HG02938 (cell line): Measurements from ENCODE around the gene STXBP1.
"Not testable (repeated sequence)": the region's sequence is repeated elsewhere in the genome, so short reads cannot be mapped to it uniquely, and the experiment has no call there.

Source experiments
- ATAC-seq: cut with Tn5 transposase; IDR thresholded peaks from one replicate; pipeline ENCODE4 v1.9.1; 2021; ENCODE audit warnings: mild to moderate bottlenecking, moderate library complexity; ENCODE audit not compliant: unreplicated experiment

The STXBP1 gene

DNA sequence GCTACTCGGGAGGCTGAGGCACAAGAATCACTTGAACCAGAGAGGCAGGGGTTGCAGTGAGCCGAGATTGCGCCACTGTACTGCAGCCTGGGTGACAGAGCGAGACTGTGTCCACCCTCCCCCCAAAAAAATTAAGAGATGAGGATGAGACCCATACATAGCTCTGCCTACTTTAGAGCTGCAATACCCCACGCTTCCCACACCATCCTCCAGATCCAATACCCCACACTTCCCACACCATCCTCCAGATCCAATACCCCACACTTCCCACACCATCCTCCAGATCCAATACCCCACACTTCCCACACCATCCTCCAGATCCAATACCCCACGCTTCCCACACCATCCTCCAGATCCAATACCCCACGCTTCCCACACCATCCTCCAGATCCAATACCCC, 34.9 kb upstream of the STXBP1 start:
- not testable (repeated sequence) for ATAC-seq

GRCh38 chr9:127578627-127578951, 33.5 kb upstream of the STXBP1 start:
- no peak for ATAC-seq

GRCh38 chr9:127578952-127579853, 32.9 kb upstream of the STXBP1 start:
- ATAC-seq: no peak

- no peak for ATAC-seq
Observed at GRCh38 chr9:127580366-127580765, 31.7 kb upstream of the STXBP1 start.

GRCh38 chr9:127580879-127581475, 31.1 kb upstream of the STXBP1 start:
- ATAC-seq: no peak

GRCh38 chr9:127584474-127584805, 27.6 kb upstream of the STXBP1 start:
- ATAC-seq: not testable (repeated sequence)

GRCh38 chr9:127585161-127585819, 26.8 kb upstream of the STXBP1 start:
- no peak for ATAC-seq

DNA sequence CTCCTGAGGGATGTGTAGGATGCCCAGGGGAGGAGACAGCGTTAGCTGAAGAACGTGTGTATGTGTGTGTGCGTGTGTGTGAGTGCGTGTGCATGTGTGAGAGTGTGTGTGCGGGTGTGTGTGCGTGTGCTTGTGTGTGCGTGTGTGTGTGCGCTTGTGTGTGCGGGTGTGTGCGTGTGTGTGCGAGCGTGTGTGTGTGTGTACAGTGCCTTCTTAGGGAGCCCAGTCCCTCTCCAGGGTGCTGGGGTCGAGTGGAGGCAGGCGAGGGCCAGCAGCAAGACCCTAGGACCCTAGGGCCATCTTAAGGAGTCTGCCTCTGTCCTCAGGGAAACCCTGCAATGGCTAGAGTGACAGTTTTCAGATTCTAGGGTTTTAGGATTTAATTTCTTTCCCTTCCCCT, 26.0 kb upstream of the STXBP1 start:
- ATAC-seq: no peak

DNA sequence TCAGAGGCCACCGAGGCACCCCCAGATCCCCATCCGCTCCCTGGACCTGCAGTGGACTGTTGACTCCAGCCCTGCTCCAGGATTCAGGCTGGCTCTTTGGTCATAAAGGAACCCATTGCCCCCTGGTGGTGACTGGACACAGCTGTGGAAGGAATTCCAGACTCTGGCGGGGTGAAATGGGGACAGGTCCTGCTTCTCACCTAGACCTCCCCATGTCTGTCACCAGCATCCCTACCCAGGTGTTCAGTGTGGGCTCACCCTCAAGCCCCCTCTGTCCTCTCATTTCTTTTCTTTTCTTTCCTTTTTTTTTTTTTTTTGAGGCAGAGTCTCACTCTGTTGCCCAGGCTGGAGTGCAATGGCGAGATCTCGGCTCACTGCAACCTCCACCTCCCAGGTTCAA, 25.5 kb upstream of the STXBP1 start:
- ATAC-seq: no peak

GRCh38 chr9:127587966-127588365, 24.1 kb upstream of the STXBP1 start:
- no peak for ATAC-seq

DNA sequence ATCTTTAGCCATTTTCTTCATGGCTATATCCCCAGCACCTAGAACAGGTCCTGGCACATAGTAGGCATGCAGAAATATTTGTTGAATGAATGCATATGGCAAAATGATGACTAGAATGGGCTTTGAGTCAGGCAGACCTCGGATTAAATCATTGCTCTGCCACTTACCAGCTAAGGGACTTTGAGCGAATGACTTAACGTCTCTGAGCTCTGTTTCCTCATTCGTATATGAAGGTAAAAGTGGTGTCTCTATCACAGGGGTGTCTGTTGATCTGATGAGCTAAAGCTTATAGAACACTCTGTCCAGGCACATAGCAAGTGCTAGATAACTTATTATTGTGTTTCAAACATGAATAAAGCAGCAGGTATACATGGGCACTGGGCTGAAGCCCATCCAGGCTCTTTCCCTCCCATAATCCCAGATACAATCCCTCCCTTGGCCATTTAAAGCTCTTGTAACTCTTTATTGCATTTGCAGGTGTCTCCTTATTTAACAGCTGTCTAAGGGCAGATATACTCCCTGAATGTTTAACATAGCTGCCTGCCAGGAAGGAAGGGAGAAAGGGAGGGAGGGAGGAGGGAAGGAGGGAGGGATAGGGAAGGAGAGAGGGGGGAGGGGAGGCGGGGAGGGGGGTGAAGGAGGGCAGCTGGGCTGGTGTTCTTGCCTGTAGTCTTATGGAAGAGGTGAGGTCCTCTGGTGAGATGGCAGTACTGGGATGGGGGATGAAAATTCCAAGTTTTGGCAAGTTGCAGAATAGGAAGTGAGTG, 23.2 kb upstream of the STXBP1 start:
- ATAC-seq: no peak

- no peak for ATAC-seq
Observed at GRCh38 chr9:127589955-127590370, 22.1 kb upstream of the STXBP1 start.

GRCh38 chr9:127595611-127596010, 16.5 kb upstream of the STXBP1 start:
- no peak for ATAC-seq

DNA sequence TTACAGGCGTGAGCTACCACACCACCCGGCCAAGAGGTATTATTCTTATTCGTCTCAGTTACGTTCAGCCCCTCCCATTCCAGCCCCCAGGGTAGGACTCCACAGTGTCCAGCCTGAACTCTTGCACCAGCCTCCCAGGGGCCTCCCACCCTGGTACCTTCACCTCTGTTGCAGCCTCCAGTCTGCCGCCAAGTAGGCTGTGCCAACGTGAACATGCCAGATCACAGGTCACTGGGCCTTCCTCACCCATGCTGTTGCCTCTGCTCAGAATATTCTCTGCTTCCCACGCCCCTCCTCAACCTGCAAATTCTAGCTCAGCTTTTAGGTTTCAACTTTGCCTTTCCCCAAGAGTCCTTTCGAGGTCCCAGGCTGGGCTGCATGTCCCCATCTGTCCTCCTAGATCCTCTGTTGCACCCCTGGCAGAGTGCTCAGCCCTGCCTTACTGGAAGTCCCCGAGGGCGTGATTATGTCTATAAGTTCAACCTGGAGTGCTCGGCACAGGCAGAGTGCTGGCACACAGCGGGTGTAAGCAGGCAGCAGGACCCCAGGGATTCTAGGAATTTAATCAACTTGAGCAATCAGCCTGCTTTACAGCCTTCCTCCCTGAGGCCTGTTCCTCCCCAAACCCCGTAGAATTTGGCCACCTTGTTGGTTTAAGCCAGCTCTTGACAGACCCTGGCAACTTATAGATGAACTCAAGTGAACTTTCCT, 13.1 kb upstream of the STXBP1 start:
- ATAC-seq: no peak

DNA sequence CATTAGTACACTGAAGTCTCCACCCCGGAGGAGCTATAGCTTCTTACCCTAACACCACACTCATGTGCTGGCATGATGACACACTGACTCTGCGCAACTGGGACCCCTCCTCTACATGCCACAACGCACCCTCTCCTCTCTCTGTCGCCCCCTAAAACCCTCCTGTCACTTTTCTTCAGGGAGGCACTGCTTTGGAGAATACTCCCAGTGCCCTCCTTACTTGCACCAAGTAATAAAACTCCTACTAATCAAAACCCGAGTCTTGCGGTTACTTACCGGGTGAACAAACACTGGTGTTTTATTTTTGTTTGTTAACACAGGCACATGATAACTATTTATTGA, 12.6 kb upstream of the STXBP1 start:
- ATAC-seq: no peak

GRCh38 chr9:127603226-127603625, 8.9 kb upstream of the STXBP1 start:
- no peak for ATAC-seq

DNA sequence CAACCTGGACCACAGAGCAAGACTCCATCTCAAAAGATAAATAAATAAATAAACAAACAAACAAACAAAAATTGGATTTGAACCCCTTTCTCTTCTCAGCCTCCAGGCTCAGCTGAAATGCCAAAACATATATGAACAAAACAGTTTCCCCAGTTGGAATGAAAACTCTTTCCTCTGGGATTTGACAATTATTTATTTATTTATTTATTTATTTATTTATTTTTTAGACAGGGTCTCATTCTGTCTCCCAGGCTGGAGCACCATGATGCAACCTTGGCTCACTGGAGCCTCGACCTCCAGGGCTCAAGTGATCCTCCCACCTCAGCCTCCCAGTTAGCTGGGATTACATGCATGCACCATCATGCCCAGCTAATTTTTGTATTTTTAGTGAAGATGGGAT, 6.0 kb upstream of the STXBP1 start:
- ATAC-seq: no peak

DNA sequence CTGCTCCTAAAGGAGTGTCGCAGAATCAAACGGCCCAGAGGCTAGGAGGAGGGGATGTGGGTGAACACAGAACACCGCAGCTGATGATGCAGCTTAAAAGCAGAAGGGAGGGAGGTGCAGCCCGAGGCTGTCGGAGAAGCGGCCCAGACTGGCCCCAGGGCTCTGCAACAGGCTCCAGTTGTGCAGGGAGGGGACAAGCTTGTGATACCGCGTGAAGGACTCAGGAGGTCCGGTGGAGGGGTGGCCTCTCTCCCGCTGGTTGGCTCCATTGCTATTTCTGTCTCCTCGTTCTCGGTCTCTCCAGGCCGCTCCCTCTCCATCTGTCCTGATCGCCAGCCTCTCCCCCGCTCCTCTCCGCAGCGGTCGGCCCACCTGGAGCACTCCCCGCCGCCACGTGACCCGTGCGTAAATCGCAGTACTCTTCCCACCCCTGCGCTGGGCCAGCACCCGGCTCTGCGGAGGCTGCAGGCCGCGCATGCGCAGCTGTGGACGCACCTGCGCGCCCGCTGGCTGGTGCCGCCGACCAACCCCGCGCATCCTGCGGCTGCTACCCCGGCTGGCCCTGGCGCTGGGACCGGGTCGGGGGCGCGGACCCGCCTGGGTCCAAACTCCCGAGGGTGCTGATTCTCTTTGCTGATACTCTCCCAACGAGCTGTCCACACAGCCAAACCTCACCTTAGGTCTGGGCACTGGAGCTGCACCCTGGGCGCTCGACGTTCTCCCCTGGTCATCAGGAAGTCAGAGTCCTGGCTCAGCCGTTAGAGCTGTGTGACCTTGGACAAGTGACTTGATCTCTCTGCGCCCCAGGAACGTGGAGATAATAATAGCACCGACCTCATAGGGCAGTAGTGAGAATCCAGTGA, 3.7 kb upstream of the STXBP1 start:
- no peak for ATAC-seq

DNA sequence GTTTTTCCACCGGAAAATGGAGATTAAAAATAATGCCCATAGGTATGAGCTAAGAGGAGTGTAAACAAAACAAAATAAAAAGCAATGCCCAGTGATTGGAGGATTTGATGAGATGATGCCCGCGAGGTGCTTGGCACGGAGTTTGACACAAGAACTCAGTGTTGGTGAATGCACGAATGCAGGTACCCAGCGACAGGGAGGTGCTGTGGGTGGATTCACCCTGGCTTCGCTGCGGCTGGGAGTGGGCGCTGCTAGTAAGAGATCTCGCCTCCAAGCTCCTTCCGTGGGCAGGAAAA, 526 bp upstream of the STXBP1 start:
- no peak for ATAC-seq

DNA sequence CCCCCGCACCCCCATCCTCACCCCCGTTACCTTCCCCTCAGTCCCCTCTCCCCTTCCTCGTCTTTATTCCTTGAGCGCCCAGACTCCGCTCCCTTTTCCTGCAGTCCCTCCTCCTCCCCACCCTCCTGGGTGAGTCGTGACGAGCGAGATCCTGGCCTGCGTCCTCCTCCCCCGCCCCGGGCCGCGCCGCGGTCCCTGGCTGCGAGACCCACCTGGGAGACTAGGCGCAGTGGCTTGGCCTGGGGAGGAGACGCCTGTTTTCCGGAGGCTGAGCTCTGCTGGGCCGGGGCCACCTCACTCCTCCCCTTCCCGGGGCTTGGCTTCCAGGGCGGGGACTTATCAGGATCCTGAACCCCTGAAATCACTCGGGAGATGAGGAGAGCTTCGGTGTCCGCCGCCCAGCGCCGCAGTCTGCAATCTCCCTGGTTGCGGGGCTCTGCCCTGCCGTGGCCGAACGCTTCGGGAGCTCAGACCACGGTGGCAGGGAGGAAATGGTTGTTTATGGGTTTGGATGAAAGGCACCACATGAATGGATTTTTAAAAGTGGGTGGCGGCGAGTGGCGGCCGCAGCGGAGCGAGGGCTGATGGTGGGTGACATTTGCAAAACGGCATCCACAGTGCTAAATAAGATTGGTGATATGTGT, 984 bp downstream of the STXBP1 start:
- ATAC-seq: no peak
